Right lobe of liver (tissue), 4 donors: ENCODE data around the gene RAB10.

Experiments used
- POLR2A ChIP-seq: fragments of 450-650 bp; IDR thresholded peaks from one replicate; pipeline ENCODE4 v1.6.1; 2017; ENCODE audit warnings: antibody characterized with exemption, mild to moderate bottlenecking
- TF ChIP-seq, protein P1 (sequence below), 4 donors: fragments of 200-600 bp in 3 of 4; fragments of 450-650 bp in 1 of 4; IDR thresholded peaks; one replicate each; pipeline versions ENCODE4 v1.5.1 to v1.8.0; 2016 to 2022; ENCODE audit warnings: antibody characterized with exemption in 4 of 4, mild to moderate bottlenecking in 2 of 4
- donor health status: DM: no; HTN: no; CAD: no.
- donor health status: DM: no; HTN: no; CAD: no.
- donor health status: DM: no; HTN: yes; CAD: no.

DNA sequence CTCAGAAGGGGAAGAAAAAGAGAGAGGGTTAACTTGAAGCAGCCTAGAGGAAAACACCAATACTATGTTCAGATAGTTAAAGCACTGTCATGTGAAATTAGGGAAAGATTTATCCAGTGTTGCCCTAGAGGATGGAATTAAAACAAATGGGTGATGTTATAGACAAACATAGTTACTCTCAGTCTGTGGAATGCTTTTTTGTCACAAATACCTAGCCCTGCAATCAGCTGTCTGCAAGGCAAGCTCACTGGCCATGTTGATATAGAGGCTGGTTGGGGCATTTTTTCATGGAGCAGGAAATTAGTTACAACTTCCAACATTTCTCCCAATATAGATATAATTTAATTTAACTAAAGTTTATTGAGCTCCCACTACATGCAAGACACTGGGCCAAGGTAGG, 8.4 kb upstream of the RAB10 start:
- TF ChIP-seq, protein P1, sequence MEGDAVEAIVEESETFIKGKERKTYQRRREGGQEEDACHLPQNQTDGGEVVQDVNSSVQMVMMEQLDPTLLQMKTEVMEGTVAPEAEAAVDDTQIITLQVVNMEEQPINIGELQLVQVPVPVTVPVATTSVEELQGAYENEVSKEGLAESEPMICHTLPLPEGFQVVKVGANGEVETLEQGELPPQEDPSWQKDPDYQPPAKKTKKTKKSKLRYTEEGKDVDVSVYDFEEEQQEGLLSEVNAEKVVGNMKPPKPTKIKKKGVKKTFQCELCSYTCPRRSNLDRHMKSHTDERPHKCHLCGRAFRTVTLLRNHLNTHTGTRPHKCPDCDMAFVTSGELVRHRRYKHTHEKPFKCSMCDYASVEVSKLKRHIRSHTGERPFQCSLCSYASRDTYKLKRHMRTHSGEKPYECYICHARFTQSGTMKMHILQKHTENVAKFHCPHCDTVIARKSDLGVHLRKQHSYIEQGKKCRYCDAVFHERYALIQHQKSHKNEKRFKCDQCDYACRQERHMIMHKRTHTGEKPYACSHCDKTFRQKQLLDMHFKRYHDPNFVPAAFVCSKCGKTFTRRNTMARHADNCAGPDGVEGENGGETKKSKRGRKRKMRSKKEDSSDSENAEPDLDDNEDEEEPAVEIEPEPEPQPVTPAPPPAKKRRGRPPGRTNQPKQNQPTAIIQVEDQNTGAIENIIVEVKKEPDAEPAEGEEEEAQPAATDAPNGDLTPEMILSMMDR (IDR thresholded peaks at IDR 0.05) = no peak
- no peak for TF ChIP-seq POLR2A
